Kidney epithelial cell (primary cell): Measurements from ENCODE around the gene KRTCAP2. TPM values are rescaled to one million over a fixed set of nuclear protein-coding genes. Genes with fewer than 3 reads are reported as not detected.

ENCODE experiments used
- DNase-seq: peaks from one replicate; pipeline ENCODE4 v3.0.0-alpha.2; 2010; ENCODE audit warnings: low read depth
- H3K27me3 ChIP-seq: 2 replicates; pipeline ENCODE4 v1.6.0; 2011; ENCODE audit warnings: low read length; ENCODE audit not compliant: control insufficient read depth, insufficient read depth
- H3K36me3 ChIP-seq: 2 replicates; pipeline ENCODE4 v1.5.1; 2011; ENCODE audit warnings: low read length; ENCODE audit not compliant: control insufficient read depth, insufficient read depth
- H3K4me3 ChIP-seq: 2 replicates; pipeline ENCODE4 v1.5.1; 2011; ENCODE audit warnings: low read depth, mild to moderate bottlenecking, control low read depth, low read length
- CTCF ChIP-seq: IDR thresholded peaks from 2 replicates; pipeline ENCODE4 v1.5.1; 2011; ENCODE audit warnings: mild to moderate bottlenecking, moderate library complexity, low read length, control low read depth, inconsistent platforms; ENCODE audit not compliant: insufficient read depth, poor library complexity, severe bottlenecking
- total RNA-seq: library from RNA; depleted of rRNA; stranded (reverse); fragments of >200 nt; gene quantifications from 2 replicates; pipeline ENCODE4 v1.2.3, GENCODE V29; 2015

KRTCAP2 gene
- total RNA-seq, 1 donor from 2014 or later, result 207 TPM

GRCh38 chr1:155179112-155180031 lies 6.3 kb upstream of the KRTCAP2 start:
- TF ChIP-seq CTCF, result no peak
- Histone ChIP-seq H3K4me3 (no peak overlapping the region), H3K36me3 (peaks cover 11% of the 10 kb centered on the region), H3K27me3 (no peaks in the 10 kb centered on the region)
- no peak for DNase-seq

- DNase-seq, result no peak
- TF ChIP-seq CTCF, result no peak
- no peaks in the 10 kb centered on the region for H3K27me3 ChIP-seq
- H3K4me3 ChIP-seq, result no peak overlapping the region
- peaks cover 10% of the 10 kb centered on the region for H3K36me3 ChIP-seq
Measured at GRCh38 chr1:155178441-155179111, 5.5 kb upstream of the KRTCAP2 start.

DNA sequence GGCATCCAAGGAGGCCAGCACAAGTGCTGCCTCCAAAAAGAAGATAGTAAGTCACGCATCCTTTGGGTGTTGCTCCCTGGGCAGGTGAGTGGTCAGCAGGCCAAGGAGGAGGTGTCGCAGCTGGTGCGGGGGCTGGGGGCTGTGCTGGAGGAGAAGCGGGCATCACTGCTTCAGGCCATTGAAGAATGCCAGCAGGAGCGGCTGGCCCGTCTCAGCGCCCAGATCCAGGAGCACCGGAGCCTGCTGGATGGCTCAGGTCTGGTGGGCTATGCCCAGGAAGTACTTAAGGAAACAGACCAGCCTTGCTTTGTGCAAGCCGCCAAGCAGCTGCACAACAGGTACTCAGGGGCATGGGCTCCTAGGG lies 4.8 kb upstream of the KRTCAP2 start:
- Histone ChIP-seq H3K4me3 (no peak overlapping the region), H3K27me3 (no peaks in the 10 kb centered on the region), H3K36me3 (peaks cover 10% of the 10 kb centered on the region)
- TF ChIP-seq CTCF, result no peak
- DNase-seq, result no peak

DNA sequence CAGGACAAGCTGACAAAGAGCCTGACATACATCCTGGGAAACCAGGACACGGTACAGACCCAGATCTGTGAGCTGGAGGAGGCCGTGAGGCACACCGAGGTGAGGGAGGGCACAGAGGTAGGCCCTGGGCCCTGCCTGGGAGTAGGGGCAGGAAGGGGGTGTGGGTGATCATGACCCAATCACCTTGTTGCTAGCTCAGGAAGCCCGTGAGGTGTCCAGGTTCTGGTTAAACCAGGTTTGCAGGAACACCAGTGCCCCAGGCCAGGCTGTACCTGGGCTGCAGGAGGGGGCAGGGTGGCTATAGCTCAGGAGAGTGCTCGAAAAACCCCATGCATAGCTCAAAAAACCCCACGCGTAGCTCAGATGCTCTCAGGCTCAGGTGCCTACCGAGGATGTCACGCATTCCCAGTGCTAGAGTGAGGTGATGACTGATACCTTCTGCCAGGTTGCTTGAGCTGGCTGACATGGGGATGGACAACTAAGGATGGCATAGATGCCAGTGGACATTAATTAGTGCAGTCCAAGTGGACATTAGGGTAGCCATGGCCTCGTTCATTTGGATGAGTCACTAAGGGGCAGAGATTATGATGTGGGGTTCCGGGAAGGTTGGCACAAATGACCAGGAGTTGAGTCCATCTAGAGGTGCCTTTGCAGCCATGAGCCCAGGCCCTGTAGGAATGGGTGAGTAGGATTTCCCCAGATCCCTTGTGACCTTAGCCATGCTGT lies 4.3 kb upstream of the KRTCAP2 start:
- Histone ChIP-seq H3K36me3 (peaks cover 10% of the 10 kb centered on the region), H3K4me3 (no peak overlapping the region), H3K27me3 (no peaks in the 10 kb centered on the region)
- TF ChIP-seq CTCF, result no peak
- DNase-seq, result no peak

DNA sequence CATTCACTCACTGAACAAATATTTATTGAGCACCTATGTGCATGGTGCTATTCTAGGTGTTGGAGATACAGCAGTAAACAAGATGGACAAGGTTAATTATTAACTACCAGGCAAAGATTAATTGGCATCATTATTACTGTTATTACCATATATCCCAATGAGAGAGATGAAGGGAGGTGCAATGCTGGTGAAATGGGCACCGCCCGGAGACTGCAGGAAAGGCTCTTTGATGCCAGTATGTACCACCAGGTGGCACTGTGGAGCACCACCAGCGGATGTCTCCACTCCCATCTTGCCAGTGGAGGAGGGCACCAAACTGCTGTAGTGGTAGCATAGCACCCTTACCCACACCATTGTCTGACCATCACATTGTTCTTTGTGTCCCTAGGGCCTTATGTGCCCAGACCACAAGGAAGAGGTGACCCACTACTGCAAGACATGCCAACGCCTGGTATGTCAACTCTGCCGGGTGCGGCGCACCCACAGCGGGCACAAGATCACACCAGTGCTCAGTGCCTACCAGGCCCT lies 3.5 kb upstream of the KRTCAP2 start:
- Histone ChIP-seq H3K27me3 (no peaks in the 10 kb centered on the region), H3K36me3 (peaks cover 8% of the 10 kb centered on the region), H3K4me3 (no peak overlapping the region)
- TF ChIP-seq CTCF, result peak; percentile 91
- no peak for DNase-seq
